ENCODE measurements around the gene WDR5B.
"Not testable (repeated sequence)": the region's sequence is repeated elsewhere in the genome, so short reads cannot be mapped to it uniquely, and the experiment has no call there.

Gene WDR5B

DNA sequence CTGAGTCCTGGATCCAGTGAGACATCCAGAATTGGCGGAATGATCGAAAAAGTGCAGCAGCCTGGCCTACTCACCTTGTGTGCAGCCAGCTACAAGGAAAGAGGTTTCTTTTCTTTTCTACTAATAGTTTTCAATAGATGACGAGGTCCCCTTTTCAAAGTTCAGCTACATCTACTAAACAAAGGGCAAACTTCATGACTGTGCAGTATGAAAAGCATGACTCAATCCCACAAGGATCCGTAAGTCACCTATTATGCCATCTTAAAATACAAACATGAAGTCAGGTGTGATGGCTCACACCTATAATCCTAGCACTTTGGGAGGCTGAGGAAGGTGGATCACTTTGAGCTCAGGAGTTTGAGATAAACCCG lies 49.5 kb downstream of the WDR5B start:
- Histone ChIP-seq H3K36me3 (peaks cover 54% of the 10 kb centered on the region), H3K4me3 (ENCODE audit: low read depth, low read length) (no peak overlapping the region), H3K27me3 (no peaks in the 10 kb centered on the region), H3K9me3 (no peaks in the 10 kb centered on the region), H3K4me1 (no peaks in the 10 kb centered on the region)
- TF ChIP-seq, protein P1, sequence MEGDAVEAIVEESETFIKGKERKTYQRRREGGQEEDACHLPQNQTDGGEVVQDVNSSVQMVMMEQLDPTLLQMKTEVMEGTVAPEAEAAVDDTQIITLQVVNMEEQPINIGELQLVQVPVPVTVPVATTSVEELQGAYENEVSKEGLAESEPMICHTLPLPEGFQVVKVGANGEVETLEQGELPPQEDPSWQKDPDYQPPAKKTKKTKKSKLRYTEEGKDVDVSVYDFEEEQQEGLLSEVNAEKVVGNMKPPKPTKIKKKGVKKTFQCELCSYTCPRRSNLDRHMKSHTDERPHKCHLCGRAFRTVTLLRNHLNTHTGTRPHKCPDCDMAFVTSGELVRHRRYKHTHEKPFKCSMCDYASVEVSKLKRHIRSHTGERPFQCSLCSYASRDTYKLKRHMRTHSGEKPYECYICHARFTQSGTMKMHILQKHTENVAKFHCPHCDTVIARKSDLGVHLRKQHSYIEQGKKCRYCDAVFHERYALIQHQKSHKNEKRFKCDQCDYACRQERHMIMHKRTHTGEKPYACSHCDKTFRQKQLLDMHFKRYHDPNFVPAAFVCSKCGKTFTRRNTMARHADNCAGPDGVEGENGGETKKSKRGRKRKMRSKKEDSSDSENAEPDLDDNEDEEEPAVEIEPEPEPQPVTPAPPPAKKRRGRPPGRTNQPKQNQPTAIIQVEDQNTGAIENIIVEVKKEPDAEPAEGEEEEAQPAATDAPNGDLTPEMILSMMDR (IDR thresholded peaks at IDR 0.05; ENCODE audit: low read depth, low read length), result no peak
- DNase-seq, result no peak

DNA sequence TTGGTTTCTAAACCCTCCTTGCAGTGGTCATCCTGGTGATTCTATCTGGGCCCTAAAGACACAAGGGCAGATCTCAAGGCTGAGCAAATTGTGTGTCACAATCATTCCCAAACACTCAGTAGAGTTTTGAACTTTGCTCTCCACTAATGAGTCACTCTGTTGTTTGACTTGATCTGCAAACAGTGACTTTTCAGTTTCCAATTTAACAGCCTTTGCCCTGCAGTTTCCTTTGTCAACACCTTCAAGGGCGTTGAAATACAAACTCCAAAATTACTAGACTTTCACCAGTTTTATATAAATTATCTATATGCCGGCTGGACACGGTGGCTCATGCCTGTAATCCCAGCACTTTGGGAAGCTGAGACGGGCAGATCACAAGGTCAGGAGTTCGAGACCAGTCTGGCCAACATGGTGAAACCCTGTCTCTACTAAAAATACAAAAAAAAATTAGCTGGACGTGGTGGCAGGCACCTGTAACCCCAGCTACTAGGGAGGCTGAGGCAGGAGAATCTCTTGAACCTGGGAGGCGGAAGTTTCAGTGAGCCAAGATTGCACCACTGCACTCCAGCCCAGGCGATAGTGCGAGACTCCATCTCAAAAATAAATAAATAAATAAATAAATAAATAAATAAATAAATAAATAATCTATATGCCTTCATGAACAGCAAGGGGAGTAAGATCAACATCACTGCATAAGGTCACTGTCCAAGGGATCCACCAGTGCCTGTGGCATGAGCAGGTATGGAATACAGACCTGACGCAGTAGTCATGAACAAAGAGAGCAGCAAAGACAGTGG lies 50.1 kb downstream of the WDR5B start:
- not testable (repeated sequence) for DNase-seq; H3K4me3 ChIP-seq (ENCODE audit: low read depth, low read length); H3K9me3 ChIP-seq; H3K27me3 ChIP-seq; H3K4me1 ChIP-seq
- peaks cover 48% of the 10 kb centered on the region for H3K36me3 ChIP-seq

DNA sequence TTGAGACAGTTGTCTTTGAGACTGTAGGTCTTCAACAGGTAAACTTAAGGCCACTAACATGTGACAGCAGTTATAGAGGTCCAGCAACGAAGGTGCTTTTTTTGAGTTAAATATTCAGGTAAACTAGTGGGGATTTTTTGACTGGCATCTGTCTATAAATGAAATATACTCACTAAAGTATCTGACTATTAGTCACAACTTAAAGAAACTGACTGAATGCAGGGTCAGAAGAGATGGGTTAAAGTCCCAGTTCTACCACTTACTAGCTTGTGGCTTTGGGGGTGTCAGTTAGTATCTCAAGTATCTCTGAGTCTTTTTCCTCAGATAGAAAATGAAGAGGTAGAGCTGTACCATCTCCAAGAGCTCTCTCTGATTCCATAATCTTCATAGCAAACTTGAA lies 50.8 kb downstream of the WDR5B start:
- Histone ChIP-seq H3K4me1 (no peaks in the 10 kb centered on the region), H3K4me3 (ENCODE audit: low read depth, low read length) (no peak overlapping the region), H3K27me3 (no peaks in the 10 kb centered on the region), H3K36me3 (peaks cover 43% of the 10 kb centered on the region), H3K9me3 (no peaks in the 10 kb centered on the region)
- TF ChIP-seq, protein P1 (IDR thresholded peaks at IDR 0.05; ENCODE audit: low read depth, low read length), result no peak
- no peak for DNase-seq

DNA sequence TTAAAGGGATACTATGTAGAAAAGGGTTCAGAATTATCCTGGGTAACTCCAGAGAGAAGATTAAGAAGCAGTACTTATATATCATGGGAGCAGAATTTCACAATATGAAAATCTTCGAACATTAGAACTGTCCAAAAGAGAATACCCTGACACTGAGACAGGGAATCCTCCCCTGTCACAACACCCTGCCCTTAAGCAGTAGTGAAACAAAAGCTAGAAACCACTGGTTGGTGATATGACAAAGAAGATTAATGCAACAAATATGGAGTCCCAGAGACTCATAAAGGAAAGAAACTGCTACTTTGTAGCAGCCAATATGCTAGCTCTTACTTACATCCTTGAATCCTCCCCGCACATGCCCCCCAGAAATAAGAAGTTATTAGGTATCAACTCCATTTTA lies 51.4 kb downstream of the WDR5B start:
- no peaks in the 10 kb centered on the region for H3K9me3 ChIP-seq
- TF ChIP-seq, protein P1 (IDR thresholded peaks at IDR 0.05; ENCODE audit: low read depth, low read length), result no peak
- no peaks in the 10 kb centered on the region for H3K4me1 ChIP-seq
- H3K36me3 ChIP-seq, result peaks cover 39% of the 10 kb centered on the region
- H3K27me3 ChIP-seq, result no peaks in the 10 kb centered on the region
- no peak for DNase-seq
- no peak overlapping the region for H3K4me3 ChIP-seq (ENCODE audit: low read depth, low read length)
